Keratinocyte (primary cell): ENCODE results near the gene ATN1.

Experiments used
- EZH2 ChIP-seq: IDR thresholded peaks from one replicate; pipeline ENCODE4 v1.6.1; 2012; ENCODE audit warnings: inconsistent platforms, mild to moderate bottlenecking, low read length, moderate library complexity
- TF ChIP-seq, protein P1 (sequence below), 3 experiments: IDR thresholded peaks in 1 of 3; conservative IDR thresholded peaks in 1 of 3; optimal IDR thresholded peaks in 1 of 3; 2 replicates in 2 of 3; 3 replicates in 1 of 3; pipeline versions ENCODE3 to v1.5.1; 2011; ENCODE audit warnings: low read length in 3 of 3, mild to moderate bottlenecking in 3 of 3, moderate library complexity in 2 of 3, control low read depth in 1 of 3, inconsistent platforms in 1 of 3; ENCODE audit not compliant: insufficient read depth in 2 of 3; ENCODE audit errors: extremely low read depth in 1 of 3

DNA sequence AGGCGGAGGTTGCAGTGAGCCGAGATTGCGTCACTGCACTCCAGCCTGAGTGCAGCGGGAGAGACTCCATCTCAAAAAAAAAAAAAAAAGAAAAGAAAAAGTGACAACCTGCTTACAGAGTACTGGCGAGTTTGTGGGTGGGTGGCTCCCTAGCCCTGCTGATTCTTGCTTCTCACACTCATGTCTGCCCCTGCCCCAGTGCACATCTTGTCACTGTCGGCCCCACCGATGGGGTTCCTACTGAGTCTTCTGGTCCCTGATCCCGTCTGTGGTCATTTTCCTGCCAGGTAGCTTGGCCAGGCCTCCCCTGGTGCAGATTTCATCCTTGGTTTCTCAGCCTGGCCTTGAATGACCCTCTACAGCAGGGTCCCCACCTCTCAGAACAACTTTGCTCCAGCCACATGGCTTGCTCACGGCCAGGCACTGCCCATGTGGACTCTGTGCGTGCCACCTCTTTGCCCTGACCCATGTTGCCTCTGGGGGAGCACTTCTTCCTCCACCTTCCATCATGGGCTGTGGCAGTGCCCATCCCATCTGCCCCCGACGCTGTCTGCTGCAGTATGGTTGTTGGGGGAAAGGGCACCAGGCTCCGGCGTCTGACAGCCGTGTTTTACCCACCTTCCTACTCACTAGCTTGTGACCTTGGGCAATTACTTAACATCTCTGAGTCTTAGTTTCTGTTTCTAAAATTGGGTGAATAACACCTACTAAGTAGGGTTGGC, 21.3 kb downstream of the ATN1 start:
- TF ChIP-seq, protein P1, sequence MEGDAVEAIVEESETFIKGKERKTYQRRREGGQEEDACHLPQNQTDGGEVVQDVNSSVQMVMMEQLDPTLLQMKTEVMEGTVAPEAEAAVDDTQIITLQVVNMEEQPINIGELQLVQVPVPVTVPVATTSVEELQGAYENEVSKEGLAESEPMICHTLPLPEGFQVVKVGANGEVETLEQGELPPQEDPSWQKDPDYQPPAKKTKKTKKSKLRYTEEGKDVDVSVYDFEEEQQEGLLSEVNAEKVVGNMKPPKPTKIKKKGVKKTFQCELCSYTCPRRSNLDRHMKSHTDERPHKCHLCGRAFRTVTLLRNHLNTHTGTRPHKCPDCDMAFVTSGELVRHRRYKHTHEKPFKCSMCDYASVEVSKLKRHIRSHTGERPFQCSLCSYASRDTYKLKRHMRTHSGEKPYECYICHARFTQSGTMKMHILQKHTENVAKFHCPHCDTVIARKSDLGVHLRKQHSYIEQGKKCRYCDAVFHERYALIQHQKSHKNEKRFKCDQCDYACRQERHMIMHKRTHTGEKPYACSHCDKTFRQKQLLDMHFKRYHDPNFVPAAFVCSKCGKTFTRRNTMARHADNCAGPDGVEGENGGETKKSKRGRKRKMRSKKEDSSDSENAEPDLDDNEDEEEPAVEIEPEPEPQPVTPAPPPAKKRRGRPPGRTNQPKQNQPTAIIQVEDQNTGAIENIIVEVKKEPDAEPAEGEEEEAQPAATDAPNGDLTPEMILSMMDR (optimal IDR thresholded peaks at IDR 0.05 in 1 of 3, IDR thresholded peaks at IDR 0.05 in 1 of 3, conservative IDR thresholded peaks at IDR 0.05 in 1 of 3; ENCODE audit: extremely low read depth in 1 of 3, insufficient read depth in 2 of 3, low read length in 3 of 3): no peak
- TF ChIP-seq EZH2: no peak
